WTC11 (cell line): ENCODE data around the gene PIK3CA. TPM values are rescaled to one million over a fixed set of nuclear protein-coding genes. Genes with fewer than 3 reads are reported as not detected.

ENCODE experiments used
- ATAC-seq: fragments of 200-7000 bp; cut with Tn5 transposase; 2 replicates; pipeline ENCODE4 v1.10.0; 2021; ENCODE audit warnings: mild to moderate bottlenecking, moderate library complexity
- CTCF ChIA-PET: fragments of 300-600 bp; sonication (Branson Sonifier 250); formaldehyde crosslinking; loops from one replicate; lab custom pipeline; 2021; ENCODE audit warnings: antibody characterized with exemption; lab: Charles Lee
- POLR2A ChIA-PET: fragments of 350-600 bp; sonication (Branson Sonifier 250); formaldehyde crosslinking; loops from one replicate; lab custom pipeline; 2021; ENCODE audit warnings: antibody characterized with exemption; lab: Charles Lee
- DNase-seq: peaks from one replicate; pipeline ENCODE4 v3.0.0; 2021; ENCODE audit warnings: low spot score
- H3K27ac Mint-ChIP-seq: 2 replicates; pipeline ENCODE4 v1.8.0; 2021; ENCODE audit warnings: mixed read lengths
- H3K27me3 Mint-ChIP-seq: 2 replicates; pipeline ENCODE4 v1.8.0; 2021; ENCODE audit warnings: low read depth, mild to moderate bottlenecking, moderate library complexity, mixed read lengths
- H3K36me3 Mint-ChIP-seq: 2 replicates; pipeline ENCODE4 v1.8.0; 2021; ENCODE audit warnings: mixed read lengths
- H3K4me1 Mint-ChIP-seq: 2 replicates; pipeline ENCODE4 v1.8.0; 2022; ENCODE audit warnings: mixed read lengths
- H3K4me3 Mint-ChIP-seq: 2 replicates; pipeline ENCODE4 v1.8.0; 2021; ENCODE audit warnings: mild to moderate bottlenecking, moderate library complexity, mixed read lengths
- H3K9me3 Mint-ChIP-seq: 2 replicates; pipeline ENCODE4 v1.8.0; 2021; ENCODE audit warnings: mixed read lengths
- AFF4 ChIP-seq: sonication (generic); formaldehyde crosslinking; IDR thresholded peaks from 2 replicates; pipeline ENCODE4 v1.8.1; 2023; ENCODE audit warnings: mild to moderate bottlenecking, missing genetic modification reagents, borderline replicate concordance
- ATF6 ChIP-seq: sonication (generic); formaldehyde crosslinking; IDR thresholded peaks from 2 replicates; pipeline ENCODE4 v1.8.1; 2023; ENCODE audit warnings: mild to moderate bottlenecking, missing genetic modification reagents
- E2F4 ChIP-seq: sonication (generic); formaldehyde crosslinking; IDR thresholded peaks from 2 replicates; pipeline ENCODE4 v1.8.1; 2022; ENCODE audit warnings: low read depth, mild to moderate bottlenecking, moderate library complexity, missing genetic modification reagents, borderline replicate concordance
- FOXJ3 ChIP-seq: sonication (generic); formaldehyde crosslinking; IDR thresholded peaks from 2 replicates; pipeline ENCODE4 v1.9.0; 2021; ENCODE audit warnings: missing genetic modification reagents, mild to moderate bottlenecking, borderline replicate concordance
- MAX ChIP-seq: sonication (generic); formaldehyde crosslinking; IDR thresholded peaks from 2 replicates; pipeline ENCODE4 v1.8.0; 2022; ENCODE audit warnings: mild to moderate bottlenecking, missing genetic modification reagents
- MYBL2 ChIP-seq: sonication (generic); formaldehyde crosslinking; IDR thresholded peaks from 2 replicates; pipeline ENCODE4 v1.8.1; 2023; ENCODE audit warnings: mild to moderate bottlenecking, moderate library complexity, missing genetic modification reagents
- NR1H2 ChIP-seq: sonication (generic); formaldehyde crosslinking; IDR thresholded peaks from 2 replicates; pipeline ENCODE4 v1.9.0; 2021; ENCODE audit warnings: mild to moderate bottlenecking, moderate library complexity, missing genetic modification reagents
- PRDM15 ChIP-seq: sonication (generic); formaldehyde crosslinking; IDR thresholded peaks from 2 replicates; pipeline ENCODE4 v1.8.0; 2022; ENCODE audit warnings: missing genetic modification reagents
- SOX15 ChIP-seq: fragments of 250-450 bp; sonication (Bioruptor Pico); IDR thresholded peaks from 2 replicates; pipeline ENCODE4 v1.9.0; 2021; ENCODE audit warnings: mild to moderate bottlenecking
- STAT6 ChIP-seq: sonication (generic); formaldehyde crosslinking; conservative IDR thresholded peaks from 2 replicates; pipeline ENCODE4 v1.8.1; 2023; ENCODE audit warnings: mild to moderate bottlenecking, low read depth, missing genetic modification reagents, moderate library complexity
- ZNF317 ChIP-seq: sonication (generic); formaldehyde crosslinking; IDR thresholded peaks from 2 replicates; pipeline ENCODE4 v1.8.1; 2023; ENCODE audit warnings: low read depth, mild to moderate bottlenecking, moderate library complexity, missing genetic modification reagents, borderline replicate concordance
- ZNF532 ChIP-seq: fragments of 250-450 bp; sonication (Bioruptor Pico); IDR thresholded peaks from 2 replicates; pipeline ENCODE4 v1.9.0; 2021; ENCODE audit warnings: mild to moderate bottlenecking, borderline replicate concordance
- total RNA-seq: library from RNA; stranded (reverse); gene quantifications from 3 replicates; pipeline ENCODE4 v1.2.3, GENCODE V29; 2021

Gene PIK3CA
- total RNA-seq, 1 experiment from 2014 or later = 10.1 TPM

GRCh38 chr3:179150610-179151009 lies 2.5 kb downstream of the PIK3CA start:
- H3K9me3 Mint-ChIP-seq = peaks cover 6% of the 10 kb centered on the region
- ChIA-PET POLR2A (no interaction called here), CTCF (no interaction called here)
- H3K27me3 Mint-ChIP-seq = no peaks in the 10 kb centered on the region; the same call in 1 of the 2 replicates
- peaks cover 29% of the 10 kb centered on the region for H3K4me1 Mint-ChIP-seq
- H3K4me3 Mint-ChIP-seq = peak overlapping the region; percentile 19; the same call in 1 of the 2 replicates
- H3K36me3 Mint-ChIP-seq = no peaks in the 10 kb centered on the region; the same call in 1 of the 2 replicates
- H3K27ac Mint-ChIP-seq = no peak overlapping the region
- DNase-seq (no peak), ATAC-seq (no peak)
- no peak for TF ChIP-seq STAT6 (CRISPR knock-in tag)
- no peak for TF ChIP-seq MYBL2 (CRISPR knock-in tag)
- TF ChIP-seq MAX (CRISPR knock-in tag) = no peak
- no peak for TF ChIP-seq E2F4
- no peak for TF ChIP-seq AFF4 (CRISPR knock-in tag)
- TF ChIP-seq FOXJ3 (CRISPR knock-in tag) = no peak
- TF ChIP-seq NR1H2 (CRISPR knock-in tag) = no peak
- TF ChIP-seq ZNF317 (CRISPR knock-in tag) = no peak
- TF ChIP-seq ATF6 (CRISPR knock-in tag) = no peak
- no peak for TF ChIP-seq PRDM15 (CRISPR knock-in tag)

- ATAC-seq = no peak
- ChIA-PET CTCF (no interaction called here), POLR2A (no interaction called here)
- no peak for DNase-seq
- H3K36me3 Mint-ChIP-seq = no peaks in the 10 kb centered on the region; the same call in 1 of the 2 replicates
- peaks cover 37% of the 10 kb centered on the region for H3K4me1 Mint-ChIP-seq
- peaks cover 6% of the 10 kb centered on the region for H3K9me3 Mint-ChIP-seq
- H3K27me3 Mint-ChIP-seq = no peaks in the 10 kb centered on the region; the same call in 1 of the 2 replicates
- no peak overlapping the region for H3K27ac Mint-ChIP-seq
- no peak overlapping the region for H3K4me3 Mint-ChIP-seq
- TF ChIP-seq SOX15 (CRISPR knock-in tag) (no peak), ZNF532 (no peak), MYBL2 (CRISPR knock-in tag) (no peak)
Measured at GRCh38 chr3:179151474-179151873, 3.3 kb downstream of the PIK3CA start.
